Measurements from ENCODE around the gene CIAPIN1.
A peak's percentile ranks its signal among the peaks of the same experiment; 100 is the strongest.
"Not testable (repeated sequence)": the region's sequence is repeated elsewhere in the genome, so short reads cannot be mapped to it uniquely, and the experiment has no call there.

The CIAPIN1 gene

GRCh38 chr16:57476546-57477410 lies 29.6 kb upstream of the CIAPIN1 start:
- no peak for DNase-seq

- no peak for DNase-seq
These were observed 28.6 kb upstream of the CIAPIN1 start for GRCh38 chr16:57475711-57476339.

GRCh38 chr16:57474671-57475661 lies 27.8 kb upstream of the CIAPIN1 start:
- no peak for DNase-seq

GRCh38 chr16:57473906-57474305 lies 26.7 kb upstream of the CIAPIN1 start:
- DNase-seq: no peak

- no peak for DNase-seq
These were observed 26.1 kb upstream of the CIAPIN1 start for GRCh38 chr16:57473176-57473840.

- DNase-seq: no peak
These were observed 25.5 kb upstream of the CIAPIN1 start for GRCh38 chr16:57472665-57473060.

- no peak for DNase-seq
These were observed 24.9 kb upstream of the CIAPIN1 start for GRCh38 chr16:57471852-57472664.

- no peak for DNase-seq
These were observed 24.0 kb upstream of the CIAPIN1 start for GRCh38 chr16:57471209-57471608.

- DNase-seq: no peak
These were observed 23.5 kb upstream of the CIAPIN1 start for GRCh38 chr16:57470711-57471110.

GRCh38 chr16:57469917-57470470 lies 22.8 kb upstream of the CIAPIN1 start:
- no peak for DNase-seq

- no peak for DNase-seq
These were observed 21.9 kb upstream of the CIAPIN1 start for GRCh38 chr16:57469046-57469445.

- DNase-seq: no peak
These were observed 21.2 kb upstream of the CIAPIN1 start for GRCh38 chr16:57468346-57468745.

- DNase-seq: no peak
These were observed 17.3 kb upstream of the CIAPIN1 start for GRCh38 chr16:57464523-57464922.

- DNase-seq: no peak
These were observed 15.8 kb upstream of the CIAPIN1 start for GRCh38 chr16:57462978-57463362.

- peak; percentile 31 for DNase-seq
These were observed 15.2 kb upstream of the CIAPIN1 start, which contains the start of gene POLR2C for GRCh38 chr16:57462209-57462977. TSS of gene POLR2C (plus strand) at chr16:57462679. CDS start at chr16:57462725, 46 bp downstream.

GRCh38 chr16:57452021-57452420 lies 4.8 kb upstream of the CIAPIN1 start:
- no peak for DNase-seq

GRCh38 chr16:57446531-57447185 lies 527 bp downstream of the CIAPIN1 start:
- no peak for DNase-seq

GRCh38 chr16:57445510-57445909 lies 1.7 kb downstream of the CIAPIN1 start:
- no peak for DNase-seq

- DNase-seq: no peak
These were observed 2.5 kb downstream of the CIAPIN1 start for GRCh38 chr16:57444711-57445110.

GRCh38 chr16:57440551-57440950 lies 6.6 kb downstream of the CIAPIN1 start:
- DNase-seq: not testable (repeated sequence)

All from NCI-H446 treated with DMSO at 0.1 percent for 48 hours (cell line).